ENCODE data around the gene CNTN1.

DNA sequence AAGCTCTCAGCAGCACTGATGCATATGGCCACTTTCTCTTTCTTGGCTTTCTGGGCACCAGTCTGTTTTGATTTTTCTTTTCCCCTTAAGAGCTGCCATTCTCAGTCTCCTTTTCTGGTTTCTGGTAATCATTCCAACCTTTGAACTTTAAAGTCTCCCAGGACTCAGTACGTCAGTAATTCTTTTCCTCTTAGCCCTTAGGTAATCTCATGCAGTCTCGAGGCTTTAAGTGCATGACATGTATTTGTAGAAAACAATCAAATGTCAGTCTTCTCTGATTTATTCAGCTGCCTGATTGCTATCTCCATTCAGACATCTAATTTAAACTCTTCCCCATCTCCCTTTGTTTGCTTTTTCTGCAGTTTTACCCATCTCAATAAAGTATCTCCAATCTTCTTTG, 356.8 kb downstream of the CNTN1 start:
- TF ChIP-seq ZNF274 (IDR thresholded peaks at IDR 0.05; ENCODE audit: low read depth, low read length) (no peak), SUZ12 (IDR thresholded peaks at IDR 0.05; ENCODE audit: extremely low read depth, insufficient read depth, insufficient read length) (no peak), YY1 (IDR thresholded peaks at IDR 0.05; ENCODE audit: insufficient read depth, insufficient read length) (no peak)

Data from NT2/D1 (cell line).